Effector CD8-positive, alpha-beta T cell (primary cell): ENCODE data around the gene CNIH4.
"Not testable (repeated sequence)": the region's sequence is repeated elsewhere in the genome, so short reads cannot be mapped to it uniquely, and the experiment has no call there.

Experiments
- DNase-seq: peaks from one replicate; lab custom pipeline; 2025; lab: John Stamatoyannopoulos, UW

The CNIH4 gene

GRCh38 chr1:224399887-224400286, 43.2 kb downstream of the CNIH4 start:
- DNase-seq = no peak

- DNase-seq = no peak
Observed at GRCh38 chr1:224402472-224403036, 45.9 kb downstream of the CNIH4 start.

DNA sequence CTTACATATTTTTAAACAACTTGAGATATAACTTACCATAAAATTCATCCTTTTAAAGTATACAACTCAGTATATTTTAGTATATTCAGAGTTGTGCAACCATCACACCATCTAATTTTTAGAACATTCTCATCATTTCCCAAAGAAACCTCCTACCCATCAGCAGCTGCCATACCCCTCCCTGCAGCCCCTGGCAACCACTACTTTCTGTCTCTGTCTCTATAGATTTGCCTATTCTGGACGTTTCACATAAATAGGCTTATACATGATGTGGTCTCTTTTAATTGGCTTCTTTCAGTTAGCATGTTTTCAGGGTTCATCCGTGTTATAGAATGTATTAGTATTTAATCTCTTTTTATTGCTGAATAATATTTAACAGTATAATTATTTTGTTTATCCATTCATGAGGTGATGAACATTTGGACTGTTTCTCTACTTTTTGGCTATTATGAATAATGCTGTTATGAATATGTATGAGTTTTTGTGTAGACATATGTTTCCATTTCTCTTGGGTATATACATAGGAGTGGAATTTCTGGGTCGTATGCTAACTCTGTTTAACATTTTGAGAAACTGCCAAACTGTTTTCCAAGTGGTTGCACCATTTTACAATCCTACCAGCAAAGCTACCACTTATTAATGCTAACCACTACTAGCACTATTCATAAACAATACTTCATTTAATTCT, 48.4 kb downstream of the CNIH4 start:
- DNase-seq = no peak

GRCh38 chr1:224405604-224405970, 48.9 kb downstream of the CNIH4 start:
- DNase-seq = no peak

DNA sequence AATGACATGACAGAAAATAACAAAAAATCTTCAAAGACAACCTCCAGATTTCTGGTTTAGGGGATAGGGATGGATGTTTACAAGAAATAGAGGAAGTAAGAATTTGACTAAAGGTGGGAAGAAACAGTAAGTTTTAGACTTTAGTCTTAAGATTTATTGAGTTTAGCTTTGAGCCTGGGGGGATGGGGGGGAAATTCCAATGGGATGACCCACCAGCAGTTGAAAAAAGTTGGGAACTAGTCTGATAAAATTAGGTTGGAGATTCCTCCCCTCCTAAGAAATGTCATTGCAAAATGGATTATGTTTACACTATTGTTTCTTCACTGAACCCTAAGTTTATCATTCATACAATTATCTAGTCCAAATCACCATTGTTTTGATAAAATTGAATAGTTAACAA, 49.5 kb downstream of the CNIH4 start:
- DNase-seq = no peak

DNA sequence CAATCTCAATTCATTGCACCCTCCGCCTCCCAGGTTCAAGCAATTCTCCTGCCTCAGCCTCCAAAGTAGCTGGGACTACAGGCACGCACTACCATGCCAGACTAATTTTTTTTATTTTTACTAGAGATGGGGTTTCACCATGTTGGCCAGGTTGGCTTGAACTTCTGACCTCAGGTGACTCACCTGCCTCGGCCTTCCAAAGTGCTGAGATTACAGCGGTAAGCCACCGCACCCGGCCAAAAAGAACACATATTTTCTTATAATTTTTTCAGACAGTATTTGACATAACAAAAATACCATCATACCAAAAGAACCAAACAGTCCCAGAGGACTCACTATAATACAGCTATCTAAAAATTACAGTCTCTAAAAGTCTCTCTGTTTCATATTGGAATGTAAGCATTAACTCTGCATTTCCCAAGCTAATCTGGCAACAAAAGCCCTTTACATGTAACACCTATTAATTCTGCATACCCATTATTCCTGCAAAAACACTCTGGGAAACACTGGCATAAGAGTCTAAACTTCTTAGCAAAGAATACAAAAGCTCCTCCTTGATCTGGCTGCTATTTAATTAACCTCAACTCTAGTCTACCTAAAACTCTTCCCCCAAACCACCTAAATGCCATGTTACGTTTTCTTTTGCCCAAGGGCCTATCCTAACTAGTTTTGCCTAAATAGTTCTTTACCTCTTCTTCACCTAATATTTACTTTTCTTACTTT, 51.1 kb downstream of the CNIH4 start:
- DNase-seq = no peak

- DNase-seq = no peak
Observed at GRCh38 chr1:224408294-224408590, 51.6 kb downstream of the CNIH4 start.

DNA sequence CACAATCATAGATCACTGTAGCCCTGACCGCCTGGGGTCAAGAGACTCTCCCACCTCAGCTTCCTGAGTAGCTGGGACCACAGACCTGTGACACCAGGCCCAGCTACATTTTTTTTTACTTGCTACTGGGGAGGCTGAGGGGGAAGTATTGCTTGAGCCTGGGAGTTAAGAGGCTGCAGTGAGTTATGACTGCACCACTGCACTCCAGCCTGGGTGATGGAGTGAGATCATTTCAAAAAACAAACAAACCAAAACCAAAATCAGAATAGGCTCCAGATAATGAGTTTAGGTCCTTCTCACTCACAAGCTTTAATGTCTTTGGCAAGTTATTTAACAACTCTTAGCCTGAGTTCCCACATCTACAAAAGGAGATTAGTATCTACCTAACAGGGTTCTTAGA, 55.1 kb downstream of the CNIH4 start:
- no peak for DNase-seq

DNA sequence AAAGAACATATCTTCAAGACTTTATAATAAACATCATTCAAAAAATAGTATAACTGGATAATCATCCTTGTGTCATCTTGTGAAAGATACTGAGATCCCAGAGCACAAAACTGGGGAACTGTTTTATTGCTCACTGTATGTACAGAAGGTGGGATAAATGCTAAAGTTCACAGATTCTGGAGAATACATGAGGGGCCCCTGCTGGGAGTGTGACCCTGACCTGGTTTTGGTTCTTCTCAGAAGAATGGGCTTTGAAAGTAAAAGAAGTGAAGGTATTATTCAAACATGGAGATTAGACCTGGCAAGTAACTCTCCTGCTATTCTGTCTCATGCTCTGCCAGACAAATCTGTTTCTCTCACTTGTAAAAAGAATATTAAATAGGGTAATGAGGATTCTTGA, 63.4 kb downstream of the CNIH4 start:
- DNase-seq = no peak

DNA sequence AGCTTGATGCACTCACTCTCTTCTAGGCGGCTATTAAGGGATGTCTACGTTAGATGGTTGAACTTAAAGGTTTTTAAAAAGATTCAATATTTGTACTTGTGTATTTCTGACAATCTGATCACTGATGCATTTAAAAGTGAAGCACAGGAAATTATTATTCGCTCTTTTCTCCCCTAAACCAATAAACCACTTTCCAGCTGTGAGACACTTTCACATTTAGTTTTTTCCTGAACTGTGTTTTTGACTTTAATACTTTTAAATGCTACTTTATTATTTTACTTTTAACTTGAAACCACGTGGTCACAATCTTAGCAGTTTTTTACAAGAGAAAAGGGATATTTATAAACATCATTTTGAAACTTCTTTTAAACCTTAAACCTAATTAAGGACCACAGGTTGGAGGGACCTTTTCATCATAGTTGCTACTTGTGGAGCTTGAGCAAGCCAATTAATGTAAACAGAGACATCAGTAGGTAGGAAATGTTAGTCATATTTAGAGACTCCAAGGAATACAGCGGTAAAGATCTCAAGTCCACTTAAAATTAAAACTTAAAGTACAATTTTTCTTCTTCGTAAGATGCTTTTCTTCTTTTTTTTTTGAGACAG, 68.7 kb downstream of the CNIH4 start:
- DNase-seq = no peak

DNA sequence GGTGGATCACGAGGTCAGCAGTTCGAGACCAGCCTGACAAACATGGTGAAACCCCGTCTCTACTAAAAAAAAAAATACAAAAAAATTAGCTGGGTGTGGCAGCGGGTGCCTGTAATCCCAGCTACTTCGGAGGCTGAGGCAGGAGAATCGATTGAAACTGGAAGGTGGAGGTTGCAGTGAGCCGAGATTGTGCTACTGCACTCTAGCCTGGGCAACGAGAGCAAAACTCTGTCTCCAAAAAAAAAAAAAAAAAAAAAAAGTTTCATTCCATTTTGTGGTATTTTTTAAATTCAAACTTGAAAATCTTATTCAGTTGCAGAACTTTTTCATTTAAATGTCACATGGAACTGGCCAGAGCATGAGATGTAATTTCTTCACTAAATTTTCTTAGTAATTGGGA, 70.2 kb downstream of the CNIH4 start:
- DNase-seq = not testable (repeated sequence)

DNA sequence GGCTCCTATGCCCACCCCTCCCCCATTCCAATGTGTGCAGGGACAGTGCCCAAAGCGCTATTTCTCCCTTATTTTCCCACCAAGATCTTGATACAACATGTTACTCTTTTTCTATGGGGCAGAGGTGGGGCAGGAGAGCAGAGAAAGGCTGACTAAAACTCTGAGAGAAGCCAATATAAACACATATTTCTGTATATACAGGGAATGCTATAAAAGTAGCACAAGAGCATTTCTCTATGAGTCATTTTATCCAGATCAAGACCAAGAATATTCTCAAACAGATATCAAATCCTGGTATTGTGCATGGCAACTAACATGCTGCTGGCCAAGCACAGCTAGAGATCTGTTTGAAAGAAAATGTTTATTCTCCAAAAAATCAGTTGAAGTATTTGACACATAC, 70.7 kb downstream of the CNIH4 start:
- DNase-seq = no peak

DNA sequence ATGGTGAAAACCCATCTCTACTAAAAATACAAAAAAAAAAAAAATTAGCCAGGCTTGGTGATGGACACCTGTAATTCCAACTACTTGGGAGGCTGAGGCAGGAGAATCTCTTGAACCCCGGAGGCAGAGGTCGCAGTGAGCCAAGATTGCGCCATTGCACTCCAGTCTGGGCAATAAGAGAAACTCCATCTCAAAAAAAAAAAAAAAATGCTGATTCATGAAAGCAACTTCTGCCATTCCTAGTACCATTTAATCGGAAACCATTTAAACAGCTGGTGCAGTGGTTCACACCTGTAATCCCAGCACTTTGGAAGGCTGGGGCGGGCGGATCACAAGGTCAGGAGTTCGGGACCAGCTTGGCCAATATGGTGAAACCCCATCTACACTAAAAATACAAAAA, 72.0 kb downstream of the CNIH4 start:
- not testable (repeated sequence) for DNase-seq
